Uterus (tissue), 2 donors: ENCODE measurements around the gene OPN1SW.

Experiments
- POLR2A ChIP-seq, 2 donors: fragments of 450-650 bp; IDR thresholded peaks; one replicate each; pipeline ENCODE4 v1.6.1; 2016; ENCODE audit warnings: antibody characterized with exemption in 2 of 2, mild to moderate bottlenecking in 1 of 2, moderate library complexity in 1 of 2
- TF ChIP-seq, protein P1 (sequence below), 4 experiments: fragments of 200-600 bp in 2 of 4; fragments of 450-650 bp in 2 of 4; sonication (generic) in 2 of 4; IDR thresholded peaks; one replicate each; pipeline ENCODE4 v1.5.1; 2016 to 2019; ENCODE audit warnings: antibody characterized with exemption in 4 of 4, mild to moderate bottlenecking in 2 of 4, moderate library complexity in 1 of 4

DNA sequence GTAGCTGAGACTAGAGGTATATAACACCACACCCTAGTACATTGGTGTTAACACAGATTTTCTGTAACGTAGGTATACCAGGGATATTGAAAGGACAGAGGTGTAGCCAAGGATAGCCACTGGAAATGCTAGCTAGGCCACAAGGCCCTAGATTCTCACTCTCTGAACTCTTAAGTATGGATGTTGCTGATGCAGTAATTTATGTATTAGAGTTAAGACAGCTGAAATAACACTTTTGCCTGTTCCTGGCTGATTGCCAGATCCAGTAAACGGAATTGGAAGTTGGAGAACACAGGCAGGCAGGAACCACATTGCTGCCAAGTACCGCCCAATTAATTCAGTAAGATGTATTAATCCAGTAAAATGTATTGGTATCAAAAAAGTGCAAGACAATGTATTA lies 34.6 kb downstream of the OPN1SW start:
- TF ChIP-seq POLR2A (IDR thresholded peaks at IDR 0.05), result no peak
- TF ChIP-seq, protein P1, sequence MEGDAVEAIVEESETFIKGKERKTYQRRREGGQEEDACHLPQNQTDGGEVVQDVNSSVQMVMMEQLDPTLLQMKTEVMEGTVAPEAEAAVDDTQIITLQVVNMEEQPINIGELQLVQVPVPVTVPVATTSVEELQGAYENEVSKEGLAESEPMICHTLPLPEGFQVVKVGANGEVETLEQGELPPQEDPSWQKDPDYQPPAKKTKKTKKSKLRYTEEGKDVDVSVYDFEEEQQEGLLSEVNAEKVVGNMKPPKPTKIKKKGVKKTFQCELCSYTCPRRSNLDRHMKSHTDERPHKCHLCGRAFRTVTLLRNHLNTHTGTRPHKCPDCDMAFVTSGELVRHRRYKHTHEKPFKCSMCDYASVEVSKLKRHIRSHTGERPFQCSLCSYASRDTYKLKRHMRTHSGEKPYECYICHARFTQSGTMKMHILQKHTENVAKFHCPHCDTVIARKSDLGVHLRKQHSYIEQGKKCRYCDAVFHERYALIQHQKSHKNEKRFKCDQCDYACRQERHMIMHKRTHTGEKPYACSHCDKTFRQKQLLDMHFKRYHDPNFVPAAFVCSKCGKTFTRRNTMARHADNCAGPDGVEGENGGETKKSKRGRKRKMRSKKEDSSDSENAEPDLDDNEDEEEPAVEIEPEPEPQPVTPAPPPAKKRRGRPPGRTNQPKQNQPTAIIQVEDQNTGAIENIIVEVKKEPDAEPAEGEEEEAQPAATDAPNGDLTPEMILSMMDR (IDR thresholded peaks at IDR 0.05), result no peak
